Activated CD4-positive, alpha-beta T cell treated with anti-CD3 and anti-CD28 coated beads, Interleukin-2, amount 10 ng/mL, durations not matched to agents 7 days and 5 days (primary cell): Measurements from ENCODE around the gene FGGY. TPM values are rescaled to one million over a fixed set of nuclear protein-coding genes. Genes with fewer than 3 reads are reported as not detected.
A peak's percentile ranks its signal among the peaks of the same experiment; 100 is the strongest.
"Not testable (repeated sequence)": the region's sequence is repeated elsewhere in the genome, so short reads cannot be mapped to it uniquely, and the experiment has no call there.

Source experiments
- CTCF ChIA-PET: fragments of 350-600 bp; sonication (Branson Sonifier 250); formaldehyde crosslinking; loops from one replicate; lab custom pipeline; 2021; ENCODE audit warnings: antibody characterized with exemption; lab: Charles Lee
- POLR2A ChIA-PET: fragments of 350-600 bp; sonication (Branson Sonifier 250); formaldehyde crosslinking; loops from one replicate; lab custom pipeline; 2021; ENCODE audit warnings: antibody characterized with exemption; lab: Charles Lee
- DNase-seq: peaks from one replicate; pipeline ENCODE4 v3.0.0-alpha.2; 2020
- H3K27ac Mint-ChIP-seq: one replicate; pipeline ENCODE4 v1.8.0; 2021; ENCODE audit warnings: mild to moderate bottlenecking, moderate library complexity, mixed read lengths
- H3K27me3 Mint-ChIP-seq: one replicate; pipeline ENCODE4 v1.8.0; 2021; ENCODE audit warnings: mixed read lengths
- H3K36me3 Mint-ChIP-seq: one replicate; pipeline ENCODE4 v1.8.0; 2021; ENCODE audit warnings: low read depth, mixed read lengths
- H3K4me1 Mint-ChIP-seq: one replicate; pipeline ENCODE4 v1.8.0; 2021; ENCODE audit warnings: mixed read lengths
- H3K4me3 Mint-ChIP-seq: one replicate; pipeline ENCODE4 v1.8.0; 2021; ENCODE audit warnings: mild to moderate bottlenecking, moderate library complexity, mixed read lengths
- H3K9me3 Mint-ChIP-seq: one replicate; pipeline ENCODE4 v1.8.0; 2021; ENCODE audit warnings: mixed read lengths
- total RNA-seq, 2 experiments: library from RNA; stranded (reverse); gene quantifications; one replicate each; pipeline ENCODE4 v1.2.3, GENCODE V29; 2021

Gene FGGY
- total RNA-seq, 2 experiments from 2014 or later, result 3.3 to 5.5 TPM

DNA sequence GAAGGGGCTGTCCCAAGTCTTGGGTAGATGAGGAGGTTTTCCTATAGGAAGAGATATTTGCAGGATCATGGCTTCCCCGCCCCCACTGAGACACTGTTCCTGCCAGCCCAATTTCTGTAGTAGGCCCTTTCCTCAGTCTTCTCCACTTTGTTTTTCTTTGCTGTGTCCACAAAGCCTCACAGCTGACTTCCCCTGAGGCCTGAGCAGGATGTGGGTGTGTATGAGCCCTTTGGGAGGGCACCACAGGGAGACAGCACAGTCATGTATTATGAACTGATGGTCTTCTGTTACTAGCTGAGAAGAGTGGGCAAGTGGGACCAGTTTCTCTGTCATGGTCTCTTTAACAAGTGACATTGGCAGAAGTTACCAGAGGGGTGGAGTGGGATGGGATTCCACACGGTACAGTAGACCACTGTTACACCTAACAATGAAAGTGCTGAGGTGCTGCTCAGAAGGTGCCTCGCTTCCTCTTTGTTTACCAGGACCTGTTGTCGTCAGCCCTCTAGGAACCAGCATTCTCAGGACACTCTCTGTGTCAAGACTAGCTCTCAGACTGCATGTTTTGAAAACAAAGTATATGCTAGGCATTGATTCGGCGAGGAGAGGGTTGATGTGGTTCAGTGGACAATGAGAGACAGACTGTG is 264.0 kb downstream of the FGGY start:
- Mint-ChIP-seq H3K27me3 (no peaks in the 10 kb centered on the region), H3K27ac (no peak overlapping the region), H3K4me3 (no peak overlapping the region), H3K36me3 (peaks cover 3% of the 10 kb centered on the region), H3K9me3 (peaks cover 18% of the 10 kb centered on the region), H3K4me1 (peaks cover 13% of the 10 kb centered on the region)
- CTCF ChIA-PET, result interaction anchor here (1.0 kb wide), 1 partner anchor 11 kb away, joined by 3 read pairs; no protein-coding TSS in a partner anchor
- POLR2A ChIA-PET, result no interaction called here
- no peak for DNase-seq

DNA sequence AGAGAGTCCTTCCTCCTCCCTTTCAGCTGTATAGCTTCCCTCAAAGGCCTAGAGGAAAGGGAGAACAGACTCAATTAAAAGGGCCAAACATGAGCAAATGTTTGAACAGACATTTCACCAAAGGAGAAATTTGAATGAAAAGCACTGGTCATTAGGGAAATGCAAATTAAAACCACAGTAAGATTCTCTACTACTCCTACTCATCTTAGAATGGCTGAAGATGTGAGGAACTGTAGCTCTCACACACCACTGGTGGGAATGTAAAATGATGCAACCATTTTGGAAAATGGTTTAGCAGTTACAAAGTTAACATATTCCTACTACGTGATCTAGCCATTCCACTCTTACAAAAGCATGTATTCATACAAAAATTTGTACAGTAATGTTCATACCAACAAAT is 264.9 kb downstream of the FGGY start:
- H3K27me3 Mint-ChIP-seq, result no peaks in the 10 kb centered on the region
- DNase-seq, result no peak
- H3K9me3 Mint-ChIP-seq, result peaks cover 18% of the 10 kb centered on the region
- CTCF ChIA-PET, result interaction anchor here (1.0 kb wide), 1 partner anchor 10 kb away, joined by 3 read pairs; no protein-coding TSS in a partner anchor
- no peak overlapping the region for H3K4me3 Mint-ChIP-seq
- POLR2A ChIA-PET, result no interaction called here
- peaks cover 21% of the 10 kb centered on the region for H3K4me1 Mint-ChIP-seq
- peaks cover 3% of the 10 kb centered on the region for H3K36me3 Mint-ChIP-seq
- no peak overlapping the region for H3K27ac Mint-ChIP-seq

DNA sequence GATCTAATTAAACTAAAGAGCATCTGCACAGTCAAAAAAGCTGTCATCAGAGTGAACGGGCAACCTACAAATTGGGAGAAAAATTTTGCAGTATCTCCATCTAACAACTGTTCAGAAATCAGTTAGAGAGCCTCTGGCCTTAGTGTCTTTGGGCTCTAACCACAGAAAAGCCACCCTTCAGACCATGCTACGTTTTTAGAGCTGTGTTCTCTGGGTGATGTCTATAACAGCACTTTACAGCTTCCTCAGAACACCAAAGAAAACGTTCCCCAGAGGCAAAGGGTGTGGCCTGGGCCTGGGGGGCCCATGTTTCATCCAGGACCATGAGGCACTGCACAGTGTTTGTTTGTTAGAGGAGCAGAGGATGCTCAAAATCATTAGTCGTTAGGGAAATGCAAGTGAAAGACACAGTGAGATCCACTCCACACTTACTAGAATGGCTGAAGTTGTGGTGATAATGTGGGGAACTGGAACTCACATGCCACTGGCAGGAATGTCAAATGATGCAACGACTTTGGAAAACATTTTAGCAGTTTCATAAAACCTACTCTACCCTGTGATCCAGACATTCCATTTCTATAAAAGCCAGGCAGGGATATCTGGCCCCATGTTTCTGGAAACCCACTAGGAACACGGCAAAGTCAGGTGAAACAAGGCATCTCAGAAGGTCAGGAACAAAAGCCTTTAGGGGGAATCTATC is 267.4 kb downstream of the FGGY start:
- CTCF ChIA-PET, result interaction anchor here (1.6 kb wide), 1 partner anchor 13 kb away, joined by 3 read pairs; no protein-coding TSS in a partner anchor
- Mint-ChIP-seq H3K36me3 (no peaks in the 10 kb centered on the region), H3K4me1 (peaks cover 21% of the 10 kb centered on the region), H3K27ac (no peak overlapping the region), H3K4me3 (no peak overlapping the region), H3K27me3 (peaks cover 7% of the 10 kb centered on the region), H3K9me3 (peaks cover 4% of the 10 kb centered on the region)
- DNase-seq, result no peak
- POLR2A ChIA-PET, result no interaction called here

DNA sequence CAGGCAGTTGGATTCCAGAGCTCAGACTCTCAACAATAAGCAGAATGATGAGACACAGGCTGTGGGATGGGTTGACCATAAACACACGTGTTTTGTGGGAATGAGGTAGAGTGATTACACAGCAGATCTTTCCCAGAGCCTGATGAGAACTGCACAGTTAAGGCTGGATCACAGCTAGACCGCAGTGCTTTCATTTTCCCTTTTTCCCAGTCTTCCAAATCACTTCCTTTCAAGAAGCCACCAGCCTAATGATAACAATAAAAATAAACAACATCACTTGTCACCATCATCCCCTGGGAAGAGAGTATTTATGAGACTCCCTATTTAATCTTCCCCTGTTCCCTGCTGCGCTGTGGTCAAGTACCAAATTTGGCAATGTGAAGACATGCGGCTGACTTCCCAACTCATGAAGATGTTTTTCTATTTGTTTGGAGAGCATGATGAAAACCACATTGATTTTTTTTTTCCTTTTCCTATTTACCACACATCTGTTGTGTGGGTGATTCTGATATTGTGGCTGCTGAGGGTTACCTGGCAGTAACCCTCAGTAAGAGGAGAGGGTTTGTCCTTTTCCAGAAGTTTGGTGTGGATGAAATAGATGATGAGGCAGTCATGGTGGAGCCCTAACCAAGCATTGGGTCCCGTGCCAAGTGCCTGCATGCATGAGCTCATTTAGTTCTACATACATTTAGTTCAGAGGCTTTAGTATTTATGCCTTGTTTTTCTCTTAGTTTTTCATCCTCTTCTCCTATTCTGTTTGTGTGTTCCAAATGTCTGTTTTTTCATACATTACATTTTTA is 268.9 kb downstream of the FGGY start:
- Mint-ChIP-seq H3K4me3 (no peak overlapping the region), H3K36me3 (no peaks in the 10 kb centered on the region), H3K27me3 (peaks cover 11% of the 10 kb centered on the region), H3K4me1 (peaks cover 30% of the 10 kb centered on the region), H3K9me3 (peaks cover under 1% of the 10 kb centered on the region), H3K27ac (no peak overlapping the region)
- CTCF ChIA-PET, result interaction anchor here (1.6 kb wide), 1 partner anchor 15 kb away, joined by 3 read pairs; no protein-coding TSS in a partner anchor
- DNase-seq, result no peak
- POLR2A ChIA-PET, result no interaction called here

GRCh38 chr1:59568158-59568935 is 271.5 kb downstream of the FGGY start:
- peaks cover 28% of the 10 kb centered on the region for H3K27me3 Mint-ChIP-seq
- no peak for DNase-seq
- no peaks in the 10 kb centered on the region for H3K9me3 Mint-ChIP-seq
- no peak overlapping the region for H3K4me3 Mint-ChIP-seq
- ChIA-PET CTCF (interaction anchor here (1.1 kb wide), 1 partner anchor 804 kb away, joined by 3 read pairs; no protein-coding TSS in a partner anchor), POLR2A (no interaction called here)
- peaks cover 41% of the 10 kb centered on the region for H3K4me1 Mint-ChIP-seq
- no peak overlapping the region for H3K27ac Mint-ChIP-seq
- H3K36me3 Mint-ChIP-seq, result peaks cover 3% of the 10 kb centered on the region

GRCh38 chr1:59569198-59569597 is 272.3 kb downstream of the FGGY start:
- POLR2A ChIA-PET, result no interaction called here
- H3K27ac Mint-ChIP-seq, result no peak overlapping the region
- CTCF ChIA-PET, result interaction anchor here (1.3 kb wide), 1 partner anchor 18 kb away, joined by 3 read pairs; no protein-coding TSS in a partner anchor
- no peak for DNase-seq
- peaks cover 4% of the 10 kb centered on the region for H3K9me3 Mint-ChIP-seq
- peaks cover 28% of the 10 kb centered on the region for H3K27me3 Mint-ChIP-seq
- peaks cover 3% of the 10 kb centered on the region for H3K36me3 Mint-ChIP-seq
- no peak overlapping the region for H3K4me3 Mint-ChIP-seq
- H3K4me1 Mint-ChIP-seq, result peaks cover 41% of the 10 kb centered on the region

- ChIA-PET CTCF (interaction anchor here (1.3 kb wide), 1 partner anchor 48 kb away, joined by 3 read pairs; no protein-coding TSS in a partner anchor), POLR2A (no interaction called here)
- H3K4me3 Mint-ChIP-seq, result peak overlapping the region; percentile 29
- peaks cover 28% of the 10 kb centered on the region for H3K27me3 Mint-ChIP-seq
- H3K4me1 Mint-ChIP-seq, result peaks cover 41% of the 10 kb centered on the region
- peaks cover 4% of the 10 kb centered on the region for H3K9me3 Mint-ChIP-seq
- H3K36me3 Mint-ChIP-seq, result peaks cover 3% of the 10 kb centered on the region
- no peak overlapping the region for H3K27ac Mint-ChIP-seq
- peak; percentile 68 for DNase-seq
These were observed 273.6 kb downstream of the FGGY start for GRCh38 chr1:59570524-59570923.

DNA sequence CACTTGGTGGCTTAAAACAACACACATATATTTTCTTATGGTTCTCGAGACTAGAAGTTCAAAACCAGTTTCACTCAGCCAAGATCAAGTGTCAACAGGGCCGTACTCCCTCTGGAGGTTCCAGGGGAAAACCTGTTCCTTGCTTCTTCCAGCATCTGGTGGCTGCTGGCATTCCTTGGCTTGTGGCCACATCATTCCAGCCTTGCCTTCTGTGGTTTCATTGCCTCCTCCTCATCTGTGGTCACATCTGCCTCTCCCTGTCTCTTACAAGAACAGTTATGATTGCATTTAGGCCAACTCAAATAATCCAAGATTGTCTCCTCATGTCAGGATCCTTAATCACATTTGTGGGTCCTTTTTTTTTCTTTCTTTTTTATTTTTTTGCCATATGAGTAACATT is 277.2 kb downstream of the FGGY start:
- peaks cover 4% of the 10 kb centered on the region for H3K9me3 Mint-ChIP-seq
- peaks cover 29% of the 10 kb centered on the region for H3K4me1 Mint-ChIP-seq
- peaks cover 3% of the 10 kb centered on the region for H3K36me3 Mint-ChIP-seq
- no peak for DNase-seq
- peaks cover 21% of the 10 kb centered on the region for H3K27me3 Mint-ChIP-seq
- CTCF ChIA-PET, result no interaction called here
- POLR2A ChIA-PET, result no interaction called here
- no peak overlapping the region for H3K4me3 Mint-ChIP-seq
- no peak overlapping the region for H3K27ac Mint-ChIP-seq

- H3K27me3 Mint-ChIP-seq, result peaks cover 2% of the 10 kb centered on the region
- peaks cover 6% of the 10 kb centered on the region for H3K9me3 Mint-ChIP-seq
- peaks cover 1% of the 10 kb centered on the region for H3K4me1 Mint-ChIP-seq
- no peak for DNase-seq
- POLR2A ChIA-PET, result no interaction called here
- no peak overlapping the region for H3K27ac Mint-ChIP-seq
- no peak overlapping the region for H3K4me3 Mint-ChIP-seq
- H3K36me3 Mint-ChIP-seq, result no peaks in the 10 kb centered on the region
- CTCF ChIA-PET, result no interaction called here
These were observed 280.9 kb downstream of the FGGY start for GRCh38 chr1:59577774-59578173.

- Mint-ChIP-seq H3K27ac (no peak overlapping the region), H3K9me3 (peaks cover 5% of the 10 kb centered on the region), H3K4me3 (no peak overlapping the region), H3K4me1 (no peaks in the 10 kb centered on the region), H3K27me3 (no peaks in the 10 kb centered on the region), H3K36me3 (no peaks in the 10 kb centered on the region)
- CTCF ChIA-PET, result interaction anchor here (0.7 to 0.9 kb wide), 2 partner anchors 27 to 231 kb away, joined by 3 read pairs; no protein-coding TSS in a partner anchor
- no peak for DNase-seq
- POLR2A ChIA-PET, result no interaction called here
These were observed 282.3 kb downstream of the FGGY start for GRCh38 chr1:59579222-59579621.

DNA sequence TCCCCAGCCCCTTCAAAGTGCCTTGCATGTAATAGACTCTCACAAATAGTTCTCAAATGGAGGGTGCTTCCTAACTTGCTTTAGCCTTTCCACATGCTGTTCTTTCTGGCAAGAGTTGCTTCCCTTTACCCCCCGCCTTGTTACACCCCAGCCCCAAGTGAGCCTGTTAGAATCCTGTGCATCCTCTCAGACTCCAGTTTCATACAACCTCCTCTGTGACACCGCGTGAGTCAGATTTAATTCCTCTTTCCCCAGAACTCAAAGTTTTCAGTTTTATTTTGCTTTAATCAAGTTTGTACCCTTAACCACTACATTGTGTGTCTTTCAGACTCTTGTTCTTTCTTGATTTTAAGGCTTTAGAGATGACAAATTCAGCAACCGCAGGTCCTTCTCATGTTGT is 283.4 kb downstream of the FGGY start:
- no peaks in the 10 kb centered on the region for H3K27me3 Mint-ChIP-seq
- H3K36me3 Mint-ChIP-seq, result no peaks in the 10 kb centered on the region
- H3K27ac Mint-ChIP-seq, result no peak overlapping the region
- no peak overlapping the region for H3K4me3 Mint-ChIP-seq
- ChIA-PET CTCF (no interaction called here), POLR2A (no interaction called here)
- H3K4me1 Mint-ChIP-seq, result no peaks in the 10 kb centered on the region
- DNase-seq, result no peak
- peaks cover 5% of the 10 kb centered on the region for H3K9me3 Mint-ChIP-seq

GRCh38 chr1:59592410-59592809 is 295.5 kb downstream of the FGGY start:
- H3K36me3 Mint-ChIP-seq, CTCF ChIA-PET, H3K27ac Mint-ChIP-seq, DNase-seq, H3K9me3 Mint-ChIP-seq, H3K4me1 Mint-ChIP-seq, POLR2A ChIA-PET, H3K4me3 Mint-ChIP-seq, H3K27me3 Mint-ChIP-seq: not testable (repeated sequence)
